Activated T-helper 1 cell treated with anti-CD3 and anti-CD28 coated beads, Interleukin-2, amount 50 U/mL, for 16 hours (primary cell): ENCODE measurements around the gene ARHGDIG.
"Not testable (repeated sequence)": the region's sequence is repeated elsewhere in the genome, so short reads cannot be mapped to it uniquely, and the experiment has no call there.

ENCODE experiments used
- DNase-seq, 2 donors: peaks; one replicate each; pipeline ENCODE4 v3.0.0-alpha.2; 2020; ENCODE audit warnings: low read depth in 1 of 2, low spot score in 1 of 2

The ARHGDIG gene

GRCh38 chr16:280552-280951, at the start of gene ARHGDIG:
Gene ARHGDIG (plus strand): TSS chr16:280591. CDS start chr16:280681, 90 bp downstream.
- DNase-seq = no peak

GRCh38 chr16:230949-231348, 49.4 kb upstream of the ARHGDIG start:
- no peak for DNase-seq

GRCh38 chr16:234468-235305, 45.7 kb upstream of the ARHGDIG start, which contains the start of gene FAM234A:
Gene FAM234A (plus strand): TSS chr16:234821. CDS start chr16:254414, 19,593 bp downstream.
- peak; percentile 86 to 93 for DNase-seq

- DNase-seq = no peak
Measured at GRCh38 chr16:239948-240277, 40.5 kb upstream of the ARHGDIG start.

GRCh38 chr16:240559-240958, 39.8 kb upstream of the ARHGDIG start:
- DNase-seq = no peak

- no peak for DNase-seq
Measured at GRCh38 chr16:242281-242680, 38.1 kb upstream of the ARHGDIG start.

- DNase-seq = no peak
Measured at GRCh38 chr16:243348-243747, 37.0 kb upstream of the ARHGDIG start.

- no peak for DNase-seq
Measured at GRCh38 chr16:245105-245504, 35.3 kb upstream of the ARHGDIG start.

- no peak for DNase-seq
Measured at GRCh38 chr16:247027-247426, 33.4 kb upstream of the ARHGDIG start.

GRCh38 chr16:249431-249830, 31.0 kb upstream of the ARHGDIG start:
- DNase-seq = no peak

GRCh38 chr16:252366-253337, 27.7 kb upstream of the ARHGDIG start:
- no peak for DNase-seq

- no peak for DNase-seq
Measured at GRCh38 chr16:253833-254232, 26.6 kb upstream of the ARHGDIG start.

- no peak for DNase-seq
Measured at GRCh38 chr16:254461-254860, 25.9 kb upstream of the ARHGDIG start.

GRCh38 chr16:255183-255582, 25.2 kb upstream of the ARHGDIG start:
- DNase-seq = no peak

- DNase-seq = not testable (repeated sequence)
Measured at GRCh38 chr16:258091-258490, 22.3 kb upstream of the ARHGDIG start.

- DNase-seq = no peak
Measured at GRCh38 chr16:259226-259625, 21.2 kb upstream of the ARHGDIG start.

GRCh38 chr16:259814-260253, 20.6 kb upstream of the ARHGDIG start:
- DNase-seq = no peak

- no peak for DNase-seq
Measured at GRCh38 chr16:260326-260725, 20.1 kb upstream of the ARHGDIG start.

GRCh38 chr16:261031-261691, 19.2 kb upstream of the ARHGDIG start:
- no peak for DNase-seq

GRCh38 chr16:262121-262745, 18.2 kb upstream of the ARHGDIG start:
- DNase-seq = no peak
